GM21381 (cell line): ENCODE results near the gene SENP6.
A peak's percentile ranks its signal among the peaks of the same experiment; 100 is the strongest.
"Not testable (repeated sequence)": the region's sequence is repeated elsewhere in the genome, so short reads cannot be mapped to it uniquely, and the experiment has no call there.

Experiments
- ATAC-seq: cut with Tn5 transposase; IDR thresholded peaks from one replicate; pipeline ENCODE4 v1.9.1; 2021; ENCODE audit warnings: mild to moderate bottlenecking, moderate library complexity; ENCODE audit not compliant: unreplicated experiment

SENP6 gene

GRCh38 chr6:75642311-75642710 is 40.6 kb downstream of the SENP6 start:
- ATAC-seq, result no peak

DNA sequence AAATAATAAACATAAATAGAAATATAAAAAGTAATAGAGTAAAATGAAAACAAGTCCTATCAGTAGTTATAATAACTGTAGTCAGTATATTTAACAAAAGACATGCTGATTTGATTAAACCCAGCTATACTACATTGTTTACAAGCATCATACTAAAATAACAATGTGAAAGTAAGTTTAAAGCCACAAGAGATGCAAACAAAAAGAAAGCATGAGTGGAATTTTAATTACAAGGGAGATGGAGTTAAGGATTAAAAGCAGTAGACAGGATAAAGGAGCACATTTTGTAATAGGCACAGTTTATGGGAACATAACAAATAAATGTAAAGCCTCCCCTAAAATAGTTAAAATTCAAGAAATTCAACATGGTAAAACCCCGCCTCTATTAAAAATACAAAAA is 41.5 kb downstream of the SENP6 start:
- no peak for ATAC-seq

DNA sequence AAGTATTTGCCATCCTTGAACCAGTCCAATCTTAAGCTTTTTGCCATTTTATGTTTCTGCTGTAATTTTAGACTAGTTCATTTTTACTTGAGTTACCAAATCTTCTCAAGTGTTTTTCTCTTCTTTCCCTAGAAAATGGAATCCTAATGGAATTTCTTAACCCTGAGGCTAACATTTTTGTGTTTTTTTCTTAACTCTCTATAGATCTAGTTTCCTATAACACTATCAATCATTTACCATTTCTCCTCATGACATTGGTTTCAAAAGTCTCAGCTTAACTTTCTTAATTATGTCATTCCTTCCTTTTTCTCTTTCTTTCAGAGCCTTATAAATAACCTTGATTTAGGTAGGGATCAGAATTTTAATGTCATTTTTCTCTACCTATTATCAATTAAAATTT is 54.8 kb downstream of the SENP6 start:
- peak; percentile 56 for ATAC-seq

DNA sequence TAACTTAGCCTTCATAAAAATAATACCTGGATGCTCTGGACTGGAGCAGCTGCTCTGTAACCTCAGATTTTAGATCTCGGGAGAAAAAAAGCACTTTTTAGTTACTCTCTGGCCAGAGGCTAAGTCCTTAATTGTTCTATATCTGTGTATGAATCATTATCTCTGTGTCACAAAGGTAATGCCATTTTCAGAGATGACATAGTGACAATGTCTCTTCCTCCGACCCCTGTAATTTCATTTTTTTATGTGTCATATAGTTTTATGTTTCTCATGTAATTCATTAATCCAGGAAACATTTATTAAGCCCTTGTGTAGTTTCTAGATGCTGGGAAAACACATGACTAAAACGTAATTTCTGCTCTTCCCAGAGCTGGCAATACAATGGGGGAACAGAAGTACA is 55.6 kb downstream of the SENP6 start:
- ATAC-seq, result no peak

DNA sequence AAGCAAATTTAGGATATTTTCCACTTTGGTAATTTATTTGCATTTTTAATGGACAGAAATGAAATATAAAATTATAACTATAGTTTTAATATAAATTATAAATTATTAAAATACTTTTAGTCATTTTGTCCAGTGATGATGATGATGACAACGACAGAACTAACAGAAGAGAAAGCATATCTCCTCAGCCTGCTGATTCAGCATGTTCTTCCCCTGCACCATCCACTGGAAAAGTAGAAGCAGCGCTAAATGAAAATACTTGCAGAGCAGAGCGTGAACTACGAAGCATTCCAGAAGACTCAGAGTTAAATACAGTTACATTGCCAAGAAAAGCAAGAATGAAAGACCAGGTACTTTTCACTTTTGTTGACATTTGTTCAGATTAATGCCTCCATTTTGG is 64.9 kb downstream of the SENP6 start:
- no peak for ATAC-seq

DNA sequence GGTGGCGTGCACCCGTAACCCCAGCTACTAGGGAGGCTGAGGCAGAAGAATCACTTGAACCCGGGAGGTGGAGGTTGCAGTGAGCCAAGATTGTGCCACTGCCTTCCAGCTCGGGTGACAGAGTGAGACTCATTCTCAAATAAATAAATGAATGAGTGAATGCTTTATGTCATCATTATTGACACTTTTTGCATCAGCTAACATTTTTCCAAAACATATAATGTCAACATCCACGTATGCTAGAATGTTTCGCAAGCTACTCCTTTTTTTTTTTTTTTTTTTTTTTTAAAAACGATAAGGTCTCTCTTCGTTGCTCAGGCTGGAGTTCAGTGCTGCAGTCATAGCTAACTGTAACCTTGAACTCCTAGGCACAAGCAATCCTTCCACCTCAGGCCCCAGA is 72.2 kb downstream of the SENP6 start:
- ATAC-seq, result no peak

DNA sequence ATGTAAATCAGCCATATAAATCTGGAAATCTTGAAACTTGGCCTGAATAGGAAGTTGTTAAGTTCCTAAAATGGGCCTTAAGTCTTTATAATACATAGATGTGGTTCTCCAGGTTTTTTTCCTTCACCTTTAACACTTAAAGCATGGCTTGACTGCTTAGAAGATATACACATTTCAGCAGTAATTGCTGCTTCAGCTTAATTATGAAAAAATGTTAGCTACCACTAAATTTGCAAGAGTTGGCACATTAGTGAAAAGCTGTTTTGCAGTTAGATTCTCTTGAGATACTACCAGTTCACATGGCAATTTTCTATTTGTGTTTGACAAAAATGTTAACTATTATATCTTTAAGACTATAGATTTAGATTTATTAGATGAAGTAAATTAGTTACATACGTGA is 74.7 kb downstream of the SENP6 start:
- ATAC-seq, result no peak

GRCh38 chr6:75682548-75682947 is 80.9 kb downstream of the SENP6 start:
- not testable (repeated sequence) for ATAC-seq

- not testable (repeated sequence) for ATAC-seq
Measured at GRCh38 chr6:75683005-75683404, 81.3 kb downstream of the SENP6 start.

DNA sequence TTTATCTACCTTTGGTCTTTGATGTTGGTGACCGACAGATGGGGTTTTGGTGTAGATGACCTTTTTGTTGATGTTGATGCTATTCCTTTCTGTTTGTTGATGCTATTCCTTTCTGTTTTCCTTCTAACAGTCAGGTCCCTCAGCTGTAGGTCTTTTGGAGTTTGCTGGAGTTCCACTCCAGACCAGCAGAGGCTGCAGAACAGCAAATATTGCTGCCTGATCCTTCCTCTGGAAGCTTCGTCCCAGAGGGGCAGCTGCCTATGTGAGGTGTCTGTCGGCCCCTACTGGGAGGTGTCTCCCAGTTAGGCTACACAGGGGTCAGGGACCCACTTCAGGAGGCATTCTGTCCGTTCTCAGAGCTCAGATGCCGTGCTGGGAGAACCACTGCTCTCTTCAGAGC is 85.9 kb downstream of the SENP6 start:
- not testable (repeated sequence) for ATAC-seq

DNA sequence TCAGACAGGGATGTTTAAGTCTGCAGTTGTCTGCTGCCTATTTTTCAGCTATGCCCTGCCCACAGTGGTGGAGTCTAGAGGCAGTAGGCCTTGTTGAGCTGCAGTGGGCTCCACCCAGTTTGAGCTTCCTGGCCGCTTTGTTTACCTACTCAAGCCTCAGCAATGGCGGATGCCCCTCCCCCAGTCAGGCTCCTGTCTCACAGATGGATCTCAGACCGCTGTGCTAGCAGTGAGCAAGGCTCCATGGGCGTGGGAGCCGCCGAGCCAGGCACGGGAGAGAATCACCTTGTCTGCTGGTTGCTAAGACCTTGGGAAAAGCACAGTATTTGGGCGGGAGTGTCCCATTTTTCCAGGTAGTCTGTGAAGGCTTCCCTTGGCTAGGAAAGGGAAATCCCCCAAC is 86.3 kb downstream of the SENP6 start:
- ATAC-seq, result not testable (repeated sequence)

GRCh38 chr6:75689576-75689975 is 87.9 kb downstream of the SENP6 start:
- ATAC-seq, result no peak

DNA sequence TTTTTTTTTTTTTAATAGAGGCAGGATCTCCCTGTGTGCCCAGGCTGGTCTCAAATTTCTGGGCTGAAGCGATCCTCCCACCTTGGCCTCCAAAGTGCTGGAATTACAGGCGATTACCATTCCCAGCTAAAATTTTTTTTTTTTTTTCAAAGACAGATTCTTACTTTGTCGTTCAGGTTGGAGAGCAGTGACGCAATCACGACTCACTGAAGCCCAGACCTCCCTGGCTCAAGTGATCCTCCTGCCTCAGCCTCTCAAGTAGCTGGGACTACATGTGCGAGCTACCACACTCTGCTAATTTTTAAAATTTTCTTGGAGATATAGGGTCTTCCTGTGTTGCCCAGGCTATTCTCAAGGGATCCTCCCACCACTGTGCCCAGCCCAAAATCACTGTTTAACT is 89.3 kb downstream of the SENP6 start:
- no peak for ATAC-seq

- ATAC-seq, result no peak
Measured at GRCh38 chr6:75693534-75693933, 91.9 kb downstream of the SENP6 start.

GRCh38 chr6:75694406-75694805 is 92.7 kb downstream of the SENP6 start:
- ATAC-seq, result no peak

- ATAC-seq, result not testable (repeated sequence)
Measured at GRCh38 chr6:75708334-75708733, 106.7 kb downstream of the SENP6 start.

DNA sequence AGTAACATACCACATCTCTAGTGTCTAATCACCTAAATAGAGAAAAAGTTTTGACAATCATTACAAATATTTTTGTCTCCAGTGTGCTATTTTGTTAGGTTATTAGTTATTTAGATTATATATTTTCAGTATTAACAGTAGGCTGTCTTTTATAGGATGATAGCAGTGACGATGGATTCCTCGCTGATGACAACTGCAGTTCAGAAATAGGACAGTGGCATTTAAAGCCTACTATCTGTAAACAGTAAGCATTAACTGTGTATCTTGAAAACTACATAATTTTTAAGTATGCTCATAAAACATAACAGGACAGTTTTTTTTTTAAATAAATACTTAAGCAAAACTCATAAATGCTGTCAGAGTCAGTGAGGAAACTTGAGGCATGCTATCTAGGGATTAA is 109.5 kb downstream of the SENP6 start:
- no peak for ATAC-seq

- ATAC-seq, result no peak
Measured at GRCh38 chr6:75719133-75719532, 117.5 kb downstream of the SENP6 start.

DNA sequence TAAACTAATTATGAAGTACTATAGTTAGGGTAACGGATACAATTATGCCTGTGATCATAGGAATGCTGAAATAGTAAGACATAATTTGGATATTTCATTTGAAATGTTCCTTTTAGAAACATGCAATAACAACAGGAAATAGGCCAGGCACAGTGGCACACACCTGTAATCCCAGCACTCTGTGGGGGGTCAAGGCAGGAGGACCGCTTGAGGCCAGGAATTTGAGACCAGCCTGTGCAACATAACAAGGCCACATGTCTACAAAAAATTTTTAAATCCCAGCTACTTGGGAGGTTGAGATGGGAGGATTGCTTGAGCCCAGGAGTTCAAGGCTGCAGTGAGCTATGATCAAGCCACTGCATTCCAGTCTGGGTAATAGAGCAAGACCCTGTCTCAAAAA is 121.7 kb downstream of the SENP6 start:
- no peak for ATAC-seq

DNA sequence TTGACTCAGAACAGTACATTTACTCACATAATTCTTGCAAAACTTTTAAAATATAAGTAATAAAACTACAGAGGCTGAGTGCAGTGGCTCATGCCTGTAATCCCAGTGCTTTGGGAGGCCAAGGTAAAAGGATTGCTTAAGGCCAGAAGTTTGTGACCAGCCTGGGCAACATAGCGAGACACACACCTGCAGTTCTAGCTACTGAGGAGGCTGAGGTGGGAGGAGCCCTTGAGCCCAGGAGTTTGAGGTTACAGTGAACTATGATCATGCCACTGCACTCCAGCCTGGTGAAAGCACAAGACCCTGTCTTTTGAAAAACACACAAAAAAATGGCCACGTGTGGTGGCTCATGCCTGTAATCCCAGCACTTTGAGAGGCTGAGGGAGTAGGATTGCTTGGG is 125.5 kb downstream of the SENP6 start:
- no peak for ATAC-seq

DNA sequence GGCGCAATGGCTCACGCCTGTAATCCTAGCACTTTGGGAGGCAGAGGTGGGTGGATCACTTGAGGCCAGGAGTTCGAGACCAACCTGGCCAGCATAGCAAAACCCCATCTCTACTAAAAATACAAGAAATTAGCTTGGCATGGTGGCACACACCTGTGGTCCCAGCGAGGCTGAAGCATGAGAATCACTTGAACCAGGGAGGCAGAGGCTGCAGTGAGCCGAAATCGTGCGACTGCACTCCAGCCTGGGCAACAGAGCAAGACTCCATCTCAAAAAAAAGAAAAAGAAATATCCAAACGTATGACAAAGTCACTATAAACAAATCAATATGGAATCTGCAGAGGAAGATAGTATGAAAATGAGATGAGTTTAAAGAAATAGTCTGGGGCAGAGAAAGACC is 129.3 kb downstream of the SENP6 start:
- not testable (repeated sequence) for ATAC-seq

- ATAC-seq, result peak; percentile 90
Measured at GRCh38 chr6:75735491-75736186, 134.0 kb downstream of the SENP6 start.

GRCh38 chr6:75743971-75744370 is 142.3 kb downstream of the SENP6 start:
- no peak for ATAC-seq
